Stomach (tissue), 4 donors: ENCODE measurements around the gene ZNF200.

Source experiments
- CTCF ChIP-seq, 7 experiments: fragments of 450-650 bp in 4 of 7; fragments of 200-600 bp in 3 of 7; sonication (generic) in 3 of 7; IDR thresholded peaks; one replicate each; pipeline ENCODE4 v1.5.1; 2016 to 2019; ENCODE audit warnings: antibody characterized with exemption in 7 of 7, control low read depth in 2 of 7, mild to moderate bottlenecking in 1 of 7
- EP300 ChIP-seq: sonication (generic); formaldehyde crosslinking; IDR thresholded peaks from one replicate; pipeline ENCODE4 v1.6.1; 2017; ENCODE audit warnings: antibody characterized with exemption
- POLR2A ChIP-seq, 4 donors: fragments of 450-650 bp; IDR thresholded peaks; one replicate each; pipeline ENCODE4 v1.6.1; 2016; ENCODE audit warnings: antibody characterized with exemption in 4 of 4, control low read depth in 2 of 4, mild to moderate bottlenecking in 1 of 4, moderate library complexity in 1 of 4
- POLR2AphosphoS5 ChIP-seq, 3 donors: sonication (generic); formaldehyde crosslinking; IDR thresholded peaks; one replicate each; pipeline ENCODE4 v1.6.1; 2016; ENCODE audit warnings: antibody characterized with exemption in 3 of 3

GRCh38 chr16:3212567-3212966 lies 22.4 kb downstream of the ZNF200 start:
- TF ChIP-seq EP300 = no peak
- TF ChIP-seq POLR2A (IDR thresholded peaks at IDR 0.05) = no peak
- no peak for TF ChIP-seq CTCF (IDR thresholded peaks at IDR 0.05)
- no peak for TF ChIP-seq POLR2AphosphoS5 (IDR thresholded peaks at IDR 0.05)
